HG02852 (cell line): Measurements from ENCODE around the gene TF.
"Not testable (repeated sequence)": the region's sequence is repeated elsewhere in the genome, so short reads cannot be mapped to it uniquely, and the experiment has no call there.

Source experiments
- ATAC-seq: cut with Tn5 transposase; IDR thresholded peaks from one replicate; pipeline ENCODE4 v1.9.1; 2021; ENCODE audit warnings: mild to moderate bottlenecking, moderate library complexity; ENCODE audit not compliant: unreplicated experiment

TF gene

DNA sequence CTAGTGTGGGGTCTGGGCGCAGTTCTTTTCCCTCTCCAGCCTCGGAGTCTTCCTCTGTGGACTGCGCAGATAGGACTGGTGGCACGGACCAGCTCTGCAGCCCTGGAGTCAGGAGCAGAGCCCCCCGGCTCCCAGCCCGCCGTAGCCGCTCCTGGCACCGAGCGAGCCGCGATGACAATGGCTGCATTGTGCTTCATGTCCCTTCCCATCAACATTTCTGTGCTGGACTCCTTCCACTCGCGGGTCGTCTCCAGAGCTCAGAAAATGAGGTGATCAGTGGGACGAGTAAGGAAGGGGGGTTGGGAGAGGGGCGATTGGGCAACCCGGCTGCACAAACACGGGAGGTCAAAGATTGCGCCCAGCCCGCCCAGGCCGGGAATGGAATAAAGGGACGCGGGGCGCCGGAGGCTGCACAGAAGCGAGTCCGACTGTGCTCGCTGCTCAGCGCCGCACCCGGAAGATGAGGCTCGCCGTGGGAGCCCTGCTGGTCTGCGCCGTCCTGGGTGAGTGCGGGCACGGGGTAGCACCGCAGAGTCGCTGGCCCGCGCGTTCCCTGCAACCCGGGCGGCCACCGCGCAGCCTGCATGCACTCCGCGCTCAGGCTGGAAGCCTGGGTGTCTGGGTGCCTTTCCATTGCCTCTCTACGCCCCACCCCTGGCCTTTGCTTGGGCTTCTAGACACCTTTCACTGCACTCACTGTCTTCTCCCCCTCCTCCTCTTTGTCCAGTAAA is at the start of gene TF:
TSS of gene TF (plus strand) at position 413 of the 731 bp plus-strand sequence. CDS start at position 461, 48 bp downstream.
- ATAC-seq, result no peak

DNA sequence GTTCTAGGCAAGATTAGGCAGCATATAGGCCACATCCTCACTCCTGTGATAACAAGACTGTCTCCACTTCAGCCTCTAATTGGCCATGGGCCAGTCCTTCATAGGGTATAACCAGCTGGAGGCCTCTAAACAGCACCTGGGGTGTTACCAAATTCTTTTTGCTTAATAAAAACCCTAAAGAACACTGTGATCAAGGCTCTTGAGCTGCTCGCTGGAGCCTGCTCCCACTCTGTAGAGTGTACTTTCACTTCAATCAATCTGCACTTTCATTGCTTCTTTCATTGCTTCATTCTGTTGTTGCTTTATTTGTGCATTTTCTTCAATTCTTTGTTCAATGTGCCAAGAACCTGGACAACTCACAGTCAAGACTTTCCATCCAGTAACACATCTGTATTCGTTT is 48.2 kb upstream of the TF start:
- no peak for ATAC-seq

DNA sequence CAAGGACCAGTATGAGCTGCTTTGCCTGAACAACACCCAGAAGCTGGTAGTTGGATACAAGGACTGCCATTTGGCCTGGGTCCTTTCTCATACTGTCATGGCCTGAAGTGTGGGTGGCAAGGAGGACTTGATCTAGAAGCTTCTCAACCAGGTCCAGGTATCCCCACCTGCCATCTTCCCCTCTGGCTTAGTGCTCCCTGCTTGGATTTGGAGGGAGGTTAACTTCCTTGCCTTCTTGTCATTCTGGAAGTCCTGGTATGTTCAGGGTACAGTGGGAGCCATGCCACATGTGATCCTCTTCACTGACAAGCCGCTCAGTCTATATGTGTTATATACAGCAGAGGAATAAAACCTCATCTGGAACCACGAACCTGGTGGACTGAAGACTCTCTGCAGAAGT is 46.7 kb upstream of the TF start:
- ATAC-seq, result no peak

DNA sequence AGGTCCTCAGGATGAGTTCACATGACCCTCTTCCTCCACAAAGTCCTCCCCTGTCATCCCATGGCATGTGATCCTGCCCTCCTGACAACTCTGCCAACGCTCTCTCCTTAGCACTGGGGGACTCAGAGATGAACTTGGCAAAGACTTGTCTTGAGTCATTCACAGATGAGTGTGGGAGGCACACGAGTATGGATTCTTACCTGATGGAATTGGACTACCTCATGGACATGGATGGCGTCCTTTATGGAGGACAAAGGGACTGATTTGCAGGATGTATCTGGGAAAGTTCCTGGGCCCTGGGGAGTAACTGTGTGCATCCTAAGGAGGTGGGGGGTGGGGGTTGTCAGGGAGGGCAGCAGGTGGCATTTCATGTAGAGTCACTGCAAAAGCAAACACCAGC is 46.3 kb upstream of the TF start:
- ATAC-seq, result no peak

DNA sequence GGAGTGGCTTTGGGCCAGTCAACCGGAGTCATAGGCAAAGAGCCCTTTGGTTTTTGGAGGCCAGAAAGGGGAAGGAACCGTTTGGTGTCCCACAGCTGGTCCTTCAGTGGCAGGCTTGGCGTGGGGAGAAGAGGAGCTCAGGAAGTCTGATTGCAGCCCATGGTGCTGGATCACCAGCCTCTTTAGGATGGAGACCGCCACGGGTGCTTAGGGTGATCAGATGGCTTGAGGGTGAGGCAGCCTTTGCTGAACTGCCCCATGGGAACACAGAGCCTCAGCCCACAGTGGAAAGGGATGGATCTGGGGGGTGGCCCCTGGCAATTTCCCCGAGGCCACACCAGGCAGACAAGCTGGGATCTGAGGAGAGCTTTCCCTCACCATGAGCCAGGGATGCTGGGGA is 45.8 kb upstream of the TF start:
- ATAC-seq, result no peak

DNA sequence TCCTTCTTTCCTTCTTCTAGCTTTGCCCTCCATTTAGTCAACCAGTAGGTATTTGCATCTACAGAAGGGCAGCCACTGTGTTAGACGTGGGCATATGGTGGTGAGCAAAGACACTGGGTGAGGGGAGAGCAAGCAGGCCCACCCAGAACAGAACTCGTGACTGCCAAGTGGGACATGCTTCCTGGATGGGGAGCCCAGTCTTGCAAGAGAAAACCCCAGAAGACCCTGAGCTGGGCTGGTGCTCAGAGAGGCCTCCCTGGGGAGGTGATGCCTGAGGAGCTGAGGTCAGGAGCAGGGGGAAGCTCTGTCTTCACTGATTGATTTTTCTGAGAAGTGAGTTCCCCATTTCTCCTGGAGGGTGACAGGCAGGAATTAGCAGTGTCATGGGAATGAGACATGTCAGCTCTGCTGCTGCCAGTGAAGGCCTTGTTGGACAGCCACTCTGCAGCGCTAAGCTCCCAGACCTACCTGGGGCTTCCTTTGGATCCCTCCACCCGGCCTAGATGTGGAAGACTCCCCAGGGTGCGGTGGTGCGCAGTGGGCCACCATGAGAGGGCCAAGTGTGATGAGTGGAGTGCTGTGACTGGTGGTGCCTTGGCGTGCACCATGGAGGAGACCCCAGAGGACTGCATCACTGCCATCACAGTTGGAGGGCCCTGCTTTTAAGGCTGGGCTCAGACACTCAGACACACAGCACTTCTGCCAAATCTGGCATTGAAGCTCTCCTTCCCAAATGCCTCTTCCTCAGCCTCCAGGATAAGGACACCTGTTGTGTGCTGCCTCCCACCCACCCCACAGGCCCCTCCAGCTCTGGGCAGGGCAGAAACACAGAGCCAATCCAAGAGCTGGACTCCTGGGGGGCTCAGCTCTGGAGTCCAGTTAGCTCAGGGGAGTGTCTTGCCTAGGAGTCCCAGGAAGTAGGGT is 44.5 kb upstream of the TF start:
- no peak for ATAC-seq

DNA sequence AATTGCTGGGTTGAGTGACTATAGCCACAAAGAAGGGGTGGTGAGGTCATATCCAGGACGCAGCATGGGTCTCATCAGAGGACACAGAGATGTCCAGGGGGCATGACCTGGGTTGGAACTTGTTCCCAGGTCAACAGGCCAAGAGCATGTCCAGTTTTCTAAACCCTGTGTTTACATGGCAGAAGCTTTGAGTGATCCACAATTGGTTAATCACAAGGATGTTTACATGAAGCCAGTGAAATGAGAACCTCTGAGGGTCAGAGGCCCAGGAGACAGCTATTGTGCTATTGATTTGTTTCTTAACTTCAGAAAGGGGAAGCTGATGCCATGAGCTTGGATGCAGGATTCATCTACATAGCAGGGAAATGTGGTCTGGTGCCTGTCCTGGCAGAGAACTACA is 42.3 kb upstream of the TF start:
- no peak for ATAC-seq

DNA sequence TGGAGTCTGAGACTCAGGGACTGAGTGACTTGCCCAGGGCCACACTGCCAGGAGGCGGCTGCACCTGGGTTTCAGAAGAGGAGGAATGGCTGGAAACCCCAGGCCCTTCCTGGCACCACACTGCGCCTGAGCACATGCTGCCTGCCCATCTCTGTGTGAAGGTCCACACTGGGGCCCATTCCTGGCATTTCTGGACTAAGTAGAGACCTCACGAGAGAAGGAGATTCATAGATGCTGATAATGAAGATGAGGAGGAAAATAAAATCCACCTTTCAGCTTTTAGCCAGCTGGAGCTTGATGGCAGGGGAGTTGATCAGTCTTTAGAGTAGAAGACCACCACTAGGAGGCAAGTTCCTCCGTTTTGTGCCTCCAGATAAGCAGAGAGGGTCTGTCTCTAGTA is 40.2 kb upstream of the TF start:
- no peak for ATAC-seq

DNA sequence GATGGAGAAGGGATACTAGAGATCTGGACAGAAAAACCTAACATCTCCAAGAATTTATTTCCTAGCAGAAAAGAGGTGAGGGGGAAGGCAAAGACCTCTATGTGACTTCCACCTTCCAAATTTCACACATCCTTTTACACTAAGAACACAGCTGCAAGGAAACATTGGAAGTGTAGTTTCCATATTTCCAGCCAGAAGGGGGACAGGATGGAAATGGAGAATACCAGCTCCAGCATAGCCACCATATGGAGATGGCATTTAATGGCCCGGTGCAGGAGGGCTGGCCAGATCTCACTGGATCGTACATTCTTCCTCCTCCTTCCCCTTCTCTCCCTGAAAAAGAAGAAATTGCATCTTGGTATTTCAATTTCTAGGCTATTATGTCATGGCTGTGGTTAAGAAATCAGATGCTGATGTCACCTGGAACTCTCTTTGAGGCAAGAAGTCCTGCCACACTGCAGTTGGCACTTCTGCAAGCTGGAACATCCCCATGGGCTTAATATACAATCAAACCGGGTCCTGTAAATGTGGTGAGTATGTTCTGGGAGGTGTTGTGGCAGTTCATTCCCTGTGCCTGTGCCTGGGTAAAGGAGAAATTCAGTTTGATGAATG is 36.9 kb upstream of the TF start:
- ATAC-seq, result no peak

DNA sequence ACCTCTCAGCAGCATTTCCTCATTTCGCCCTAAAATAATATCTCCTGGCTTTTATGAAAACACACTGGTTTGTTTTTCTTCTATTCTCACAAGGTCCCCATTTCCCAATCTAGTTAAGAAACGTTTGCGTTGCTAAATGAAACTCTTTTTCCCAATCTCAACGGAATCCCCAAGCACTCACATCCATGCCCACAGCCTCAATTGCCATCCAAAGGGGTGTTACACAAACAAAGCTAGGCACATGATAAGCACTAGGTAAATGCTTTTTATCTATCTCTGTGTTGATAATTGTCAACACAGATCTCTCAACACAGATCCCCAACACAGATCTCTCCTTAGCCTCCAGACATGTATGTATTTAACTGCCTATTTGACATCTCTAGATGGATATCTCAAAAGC is 35.2 kb upstream of the TF start:
- no peak for ATAC-seq

DNA sequence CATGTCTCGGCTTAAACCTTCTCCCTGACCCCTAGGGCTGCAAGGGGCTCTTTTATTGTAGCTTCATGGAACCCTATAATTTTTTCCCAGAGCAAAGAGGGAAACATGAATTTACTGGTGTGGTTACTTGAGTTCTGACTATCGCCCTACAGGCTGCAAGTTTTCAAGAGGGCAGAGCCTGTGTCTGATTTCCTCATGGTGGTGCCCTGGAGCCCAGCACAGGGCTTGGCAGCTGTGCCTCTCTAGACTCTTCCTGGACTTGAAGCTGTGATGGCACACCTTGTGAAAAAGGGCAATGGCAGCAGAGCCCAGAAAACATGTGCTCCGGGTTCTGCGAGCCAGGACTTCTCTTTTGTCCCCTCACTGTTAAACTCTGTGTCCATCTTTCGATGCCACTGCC is 34.2 kb upstream of the TF start:
- ATAC-seq, result no peak

DNA sequence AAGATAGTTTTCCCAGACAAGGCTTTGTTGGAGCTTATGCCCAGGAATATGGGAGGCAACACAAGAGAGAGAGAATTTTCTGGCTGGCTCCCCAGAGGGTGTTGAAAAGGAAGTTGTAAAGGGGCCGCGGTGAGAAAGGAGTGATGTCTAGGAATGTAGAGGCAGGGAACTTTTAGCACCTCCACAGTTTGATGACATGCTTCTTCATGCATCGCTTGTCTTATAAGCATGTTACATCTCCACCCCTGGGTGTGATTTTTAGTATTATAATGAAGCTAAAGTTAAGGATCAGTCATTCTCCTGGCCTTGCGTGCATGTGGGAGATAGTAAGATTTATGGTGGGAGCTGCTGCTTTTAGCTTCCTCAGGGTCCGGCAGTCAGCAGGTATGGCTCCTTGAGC is 32.8 kb upstream of the TF start:
- ATAC-seq, result no peak

DNA sequence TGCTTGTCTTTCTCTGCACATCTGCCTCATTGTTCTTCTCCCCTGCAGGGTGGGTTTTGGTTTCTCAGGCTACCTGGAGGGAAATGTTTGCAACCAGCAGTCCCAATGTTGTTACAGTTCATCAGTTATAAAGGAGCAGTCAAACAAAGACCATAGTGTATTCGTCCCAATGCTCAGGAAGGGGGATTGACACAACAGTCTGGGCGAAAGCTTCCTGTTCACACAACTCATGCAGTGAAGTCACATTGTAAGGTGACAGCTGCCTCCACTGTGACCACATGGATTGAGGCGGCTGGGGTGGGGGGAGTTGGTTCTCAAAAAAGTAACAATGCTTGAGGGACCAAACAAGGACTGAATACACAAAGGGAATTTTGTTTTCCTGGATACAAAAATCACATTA is 28.8 kb upstream of the TF start:
- no peak for ATAC-seq

DNA sequence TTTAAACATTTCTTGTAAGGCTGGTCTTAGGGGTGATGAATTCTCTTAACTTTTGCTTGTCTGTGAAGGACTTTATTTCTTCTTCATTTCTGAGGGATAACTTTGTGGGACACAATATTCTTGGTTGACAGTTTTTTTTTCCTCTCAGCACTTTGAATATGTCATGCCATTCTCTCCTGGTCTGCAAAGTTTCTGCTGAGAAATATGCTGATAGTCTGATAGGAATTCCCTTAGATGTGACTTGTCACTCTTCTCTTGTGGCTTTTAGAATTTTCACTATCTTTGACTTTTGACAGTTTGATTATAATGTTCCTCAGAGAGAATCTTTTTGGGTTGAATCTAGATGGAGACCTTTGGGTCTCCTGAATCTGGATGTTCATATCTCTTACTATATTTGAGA is 23.3 kb upstream of the TF start:
- no peak for ATAC-seq

DNA sequence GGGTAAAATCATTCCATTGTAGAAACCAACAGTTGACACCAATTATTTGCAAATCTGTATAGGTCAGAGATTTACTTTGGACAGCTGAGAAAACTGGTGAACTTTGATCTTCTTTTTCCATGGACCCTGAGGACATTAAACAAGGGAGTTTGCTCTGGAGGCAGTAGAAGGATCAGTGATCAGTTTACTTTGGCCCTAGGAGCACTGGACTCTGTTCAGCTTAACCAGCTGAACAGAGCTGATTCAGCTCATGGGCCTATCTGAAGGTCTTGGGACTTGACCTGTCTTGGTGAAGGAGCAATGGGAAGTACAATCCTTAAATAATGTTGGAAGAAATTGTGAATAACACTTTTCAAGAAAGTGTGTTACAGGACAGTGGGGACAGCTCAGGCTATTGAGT is 15.2 kb upstream of the TF start:
- no peak for ATAC-seq

DNA sequence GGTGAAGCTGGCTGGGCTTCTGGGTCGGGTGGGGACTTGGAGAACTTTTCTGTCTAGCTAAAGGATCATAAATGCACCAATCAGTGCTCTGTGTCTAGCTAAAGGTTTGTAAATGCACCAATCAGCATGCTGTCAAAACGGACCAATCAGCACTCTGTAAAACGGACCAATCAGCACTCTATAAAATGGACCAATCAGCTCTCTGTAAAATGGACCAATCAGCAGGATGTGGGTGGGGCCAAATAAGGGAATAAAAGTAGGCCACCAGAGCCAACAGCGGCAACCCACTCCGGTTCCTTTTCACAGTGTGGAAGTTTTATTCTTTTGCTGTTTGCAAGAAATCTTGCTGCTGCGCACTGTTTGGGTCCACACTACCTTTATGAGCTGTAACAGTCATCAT is 14.0 kb upstream of the TF start:
- not testable (repeated sequence) for ATAC-seq

DNA sequence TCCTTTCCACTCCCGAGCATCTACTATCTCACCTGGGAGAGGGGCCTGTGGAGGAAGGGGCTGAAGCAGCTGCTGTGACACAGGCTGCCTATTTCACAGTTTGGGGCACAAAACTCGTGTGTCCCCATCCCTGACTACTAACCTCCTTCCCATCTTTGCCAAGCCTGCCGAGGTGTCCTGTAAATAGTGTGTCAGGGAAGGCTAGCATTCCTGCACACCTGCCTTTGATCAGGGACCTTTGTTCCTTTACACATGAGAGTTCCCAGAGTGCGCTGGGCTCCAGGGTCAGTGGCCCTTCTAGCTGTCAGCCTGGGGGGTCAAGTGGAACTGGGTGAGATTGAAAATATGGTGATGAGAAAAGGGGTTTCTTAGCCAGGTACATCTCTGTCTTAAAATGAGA is 13.0 kb upstream of the TF start:
- ATAC-seq, result no peak

DNA sequence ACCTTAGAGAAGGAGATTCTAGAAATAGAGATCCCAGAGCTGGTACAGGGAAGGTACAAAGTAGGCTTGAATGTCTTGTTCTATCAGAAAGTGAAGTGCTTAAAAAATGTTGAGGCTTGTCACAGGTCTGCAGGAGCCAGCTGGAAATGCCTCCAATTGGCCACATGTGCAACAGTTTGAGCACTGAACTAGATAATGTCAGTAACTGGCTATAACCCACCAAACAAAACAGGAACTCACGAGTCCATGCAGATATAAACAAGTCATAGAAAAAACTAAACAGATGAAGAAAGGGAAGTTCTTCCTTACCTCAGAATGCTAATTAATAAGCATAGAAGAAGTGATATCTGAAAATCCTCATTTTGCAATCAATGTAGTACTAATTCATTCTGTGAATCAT is 11.9 kb upstream of the TF start:
- no peak for ATAC-seq

DNA sequence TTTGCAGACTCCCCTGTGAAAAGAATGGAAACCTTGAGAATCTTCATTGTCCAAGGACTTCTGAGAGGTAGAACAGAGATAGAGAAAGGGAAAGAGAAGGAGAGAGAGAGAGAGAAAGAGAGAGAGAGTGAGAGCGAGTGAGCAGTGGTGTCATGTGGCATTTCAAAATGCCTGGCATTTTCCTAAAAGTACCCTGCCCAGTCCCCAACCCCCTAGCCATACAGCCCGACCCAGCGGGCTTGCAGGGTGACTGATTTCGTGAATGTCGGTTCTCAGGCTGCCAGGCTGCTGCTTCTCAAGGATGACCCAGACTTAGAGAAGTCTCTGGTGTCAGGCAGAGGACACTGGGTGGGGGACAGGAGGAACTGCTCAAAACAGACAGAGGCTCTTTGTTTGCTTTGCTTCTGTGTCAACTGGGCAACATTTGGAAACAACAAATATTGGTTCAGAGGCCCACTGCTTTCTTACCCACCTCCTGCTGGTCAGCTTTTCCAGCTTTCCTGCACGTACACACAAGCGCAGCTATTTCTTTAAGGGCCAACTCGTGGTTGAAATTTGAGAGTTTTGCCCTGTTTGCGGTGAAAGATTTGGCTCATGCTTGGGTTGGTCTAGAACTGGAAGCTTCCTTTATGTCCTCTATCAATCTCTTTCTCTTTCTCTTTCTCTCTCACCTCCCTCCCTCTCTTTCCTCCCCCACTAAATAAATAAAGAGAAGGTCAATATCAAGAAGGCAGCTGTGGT is 3.7 kb upstream of the TF start:
- no peak for ATAC-seq

DNA sequence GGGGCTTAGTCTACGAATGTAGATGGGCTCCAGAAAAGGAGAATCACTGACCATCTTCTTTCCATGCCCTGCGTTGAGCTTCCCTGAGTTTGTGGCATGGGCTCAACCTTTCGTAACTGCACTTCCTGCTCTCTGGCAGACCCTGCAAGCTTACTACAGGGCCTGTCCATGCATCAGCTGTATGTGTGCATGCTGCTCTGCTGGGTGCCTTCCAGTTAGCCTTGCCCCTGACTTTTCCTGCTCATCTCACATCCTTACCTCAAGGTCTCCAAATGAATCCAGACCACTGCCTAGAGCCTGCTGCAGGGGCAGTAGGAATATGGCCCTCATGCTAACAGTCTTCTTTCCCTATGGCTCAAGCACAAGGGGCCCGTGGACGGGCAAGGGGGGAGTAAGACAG is 2.0 kb upstream of the TF start:
- ATAC-seq, result no peak

DNA sequence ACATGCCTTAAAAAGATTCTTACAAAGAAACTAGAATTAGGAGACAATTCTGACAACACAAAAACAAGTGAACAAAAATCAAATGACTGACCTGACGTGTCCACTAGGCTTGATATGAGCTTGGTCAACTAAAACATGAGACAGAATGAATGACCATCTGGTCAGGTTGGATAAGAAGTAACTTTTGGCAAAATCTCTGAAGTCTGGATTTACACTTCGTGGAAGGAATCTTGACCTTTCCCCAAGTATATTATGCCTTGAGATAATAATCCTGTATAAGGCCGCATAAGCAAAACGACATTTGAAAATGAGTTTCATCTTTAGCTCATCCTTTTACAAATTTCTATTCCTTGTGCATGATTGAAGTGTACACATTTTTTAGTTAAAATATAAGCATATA is 1.1 kb upstream of the TF start:
- ATAC-seq, result no peak
